Stimulated activated CD8-positive, alpha-beta memory T cell treated with anti-CD3 and anti-CD28 coated beads, Interleukin-12 subunit alpha, Interleukin-12 subunit beta, amount 100 ng/mL, for 24 hours (primary cell): ENCODE measurements around the gene DTNB.

ENCODE experiments used
- DNase-seq: peaks from one replicate; pipeline ENCODE4 v3.0.0-alpha.2; 2020; ENCODE audit errors: extremely low read depth

The DTNB gene

DNA sequence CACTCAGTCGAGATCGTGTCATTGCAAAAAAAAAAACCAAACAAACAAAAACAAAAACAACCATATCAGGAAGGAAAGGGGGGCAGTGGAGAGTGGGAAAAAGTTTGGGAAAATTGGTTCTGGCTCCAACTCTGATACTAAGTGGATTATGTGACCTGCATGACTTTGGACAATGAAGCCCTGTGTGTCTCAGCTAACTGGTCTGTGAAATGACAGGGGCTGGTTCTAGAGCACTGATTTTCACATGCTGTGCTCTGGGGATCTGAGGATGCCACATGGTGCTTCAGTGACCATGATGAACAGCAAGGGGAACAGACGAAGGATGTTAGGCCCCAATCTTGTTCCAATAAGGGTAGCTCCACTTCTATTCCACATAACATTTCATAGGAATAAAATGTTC is 174.2 kb downstream of the DTNB start:
- no peak for DNase-seq

DNA sequence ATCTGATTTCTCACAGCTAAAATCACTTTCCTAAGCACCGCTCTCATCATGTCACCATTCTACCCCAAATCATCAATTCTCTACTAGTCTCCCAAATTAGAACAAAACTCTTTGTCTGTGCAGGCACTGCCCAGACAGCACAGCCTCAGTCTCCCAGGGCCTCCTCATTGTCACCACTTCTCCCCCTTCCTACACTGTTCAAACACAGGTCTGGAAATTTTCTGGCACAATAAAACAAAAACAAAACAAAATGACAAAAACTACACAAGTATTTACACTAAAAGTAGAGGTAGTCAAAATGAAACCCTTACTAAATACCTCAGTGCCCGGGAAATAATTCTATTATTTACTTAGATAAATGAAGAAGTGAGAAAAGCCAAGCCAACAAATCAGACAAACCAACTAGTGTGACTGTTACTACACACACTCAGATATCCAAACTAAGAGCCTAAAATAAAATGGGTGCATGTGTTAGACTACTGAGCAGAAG is 175.4 kb downstream of the DTNB start:
- no peak for DNase-seq

DNA sequence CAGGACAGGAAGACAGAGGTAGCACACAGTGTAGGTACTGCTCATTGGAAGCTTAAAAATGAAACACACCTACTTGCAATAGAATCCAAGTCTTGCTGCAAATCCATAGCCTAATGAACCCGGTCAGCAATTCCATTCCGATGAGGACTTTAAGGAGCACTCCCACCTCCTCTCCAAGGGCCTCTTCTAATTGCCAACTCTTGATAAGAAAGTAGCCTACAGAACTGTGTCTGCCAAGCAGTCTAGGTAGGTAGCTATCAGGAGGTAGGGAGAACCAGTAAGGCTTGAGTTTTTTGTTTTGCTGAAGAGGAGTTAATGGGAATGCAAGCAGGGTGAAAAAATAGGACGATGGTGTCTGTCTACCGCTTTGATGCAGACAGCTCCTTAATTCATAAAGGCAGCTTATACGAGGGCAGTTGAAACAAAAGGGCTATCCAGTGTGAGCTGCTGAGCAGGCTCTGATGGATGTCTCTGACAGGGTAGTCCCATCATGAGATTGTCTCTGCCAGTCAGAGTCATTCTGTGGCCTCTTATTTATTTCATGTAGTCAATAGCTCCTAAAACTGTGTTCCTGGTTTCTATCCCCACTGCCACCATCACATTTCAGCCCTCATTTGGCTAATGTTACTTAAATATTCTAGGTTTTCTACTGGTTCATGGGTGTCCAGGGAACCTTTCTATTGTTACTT is 176.0 kb downstream of the DTNB start:
- no peak for DNase-seq

DNA sequence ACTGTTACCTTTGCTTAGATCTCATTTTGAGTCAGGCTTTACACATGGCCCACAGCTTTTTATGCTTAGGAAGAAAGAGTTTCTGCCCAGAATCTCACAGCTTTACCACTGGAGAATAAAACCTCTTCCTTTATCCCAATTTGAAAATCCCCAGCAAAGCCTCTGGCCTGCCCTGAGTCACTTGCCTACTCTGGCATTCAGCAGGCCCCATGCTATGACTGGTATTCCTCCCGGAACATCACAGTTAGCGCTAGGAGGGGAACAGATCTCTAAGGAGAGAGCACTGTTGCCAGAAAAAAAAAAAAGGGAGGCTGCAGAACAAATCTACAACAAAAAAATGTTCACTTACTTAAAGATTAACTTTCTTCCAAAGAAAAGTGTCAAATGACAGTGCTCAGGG is 178.8 kb downstream of the DTNB start:
- DNase-seq, result no peak

DNA sequence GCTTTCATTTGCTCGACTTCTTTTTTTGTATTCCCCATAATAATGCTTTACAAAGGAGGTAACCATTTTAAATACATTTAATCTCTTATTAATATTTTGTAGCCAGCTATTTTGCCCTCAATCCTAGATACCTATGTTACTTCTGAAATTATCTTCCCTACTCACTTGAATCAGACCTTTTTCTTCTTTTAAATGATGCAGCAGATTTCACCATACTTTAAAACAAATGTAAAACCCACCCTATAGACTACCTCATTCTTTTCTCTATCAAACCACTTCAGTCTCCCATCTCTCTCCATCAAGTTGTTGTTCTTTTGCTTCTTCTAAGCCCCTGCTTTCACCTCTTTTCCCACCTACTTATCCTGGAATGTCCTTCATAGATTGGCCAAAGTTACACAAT is 180.2 kb downstream of the DTNB start:
- DNase-seq, result no peak

DNA sequence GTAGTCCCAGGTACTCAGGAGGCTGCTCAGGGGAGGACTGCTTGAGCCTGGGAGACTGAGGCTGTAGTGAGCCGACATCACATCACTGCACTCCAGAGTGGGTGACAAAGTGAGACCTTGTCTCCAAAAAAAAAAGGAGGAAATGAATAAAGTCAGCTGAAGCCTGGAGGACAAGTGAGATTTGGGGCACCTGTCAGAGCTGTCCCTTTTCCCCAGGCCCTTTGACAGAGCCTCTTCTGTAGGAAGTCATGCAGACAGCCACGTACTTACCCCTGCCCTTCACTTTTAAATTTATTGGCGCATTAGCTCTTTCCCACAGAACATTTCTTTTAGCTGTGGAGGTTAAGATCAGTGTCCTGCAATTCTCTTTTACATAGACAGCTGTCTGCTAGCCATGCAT is 180.7 kb downstream of the DTNB start:
- no peak for DNase-seq

DNA sequence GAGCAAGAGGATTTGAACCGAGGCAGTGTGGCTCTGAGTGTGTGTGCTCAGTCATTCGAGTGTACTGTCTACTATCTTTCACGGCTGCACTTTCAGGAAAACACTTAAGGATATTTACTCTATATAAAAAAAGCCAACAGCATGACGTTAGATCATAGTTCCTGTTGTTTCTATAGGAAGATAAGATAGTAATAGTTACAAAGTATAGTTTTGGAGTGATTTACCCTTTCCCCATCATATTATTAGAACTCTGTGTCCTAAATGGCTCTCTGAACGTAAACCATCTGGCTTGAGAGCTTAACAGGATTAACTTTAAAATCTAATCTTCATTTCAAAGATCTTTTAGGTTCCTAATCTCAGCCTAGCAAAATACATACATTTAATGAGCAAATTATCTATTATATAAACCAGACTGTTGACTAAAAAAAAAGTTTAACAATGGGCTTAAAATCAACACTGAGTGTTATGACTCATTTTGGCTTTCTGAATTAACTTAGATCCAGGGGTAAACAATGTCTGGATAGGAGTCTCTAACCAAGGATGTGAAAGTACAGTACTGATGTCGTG is 181.3 kb downstream of the DTNB start:
- DNase-seq, result no peak

DNA sequence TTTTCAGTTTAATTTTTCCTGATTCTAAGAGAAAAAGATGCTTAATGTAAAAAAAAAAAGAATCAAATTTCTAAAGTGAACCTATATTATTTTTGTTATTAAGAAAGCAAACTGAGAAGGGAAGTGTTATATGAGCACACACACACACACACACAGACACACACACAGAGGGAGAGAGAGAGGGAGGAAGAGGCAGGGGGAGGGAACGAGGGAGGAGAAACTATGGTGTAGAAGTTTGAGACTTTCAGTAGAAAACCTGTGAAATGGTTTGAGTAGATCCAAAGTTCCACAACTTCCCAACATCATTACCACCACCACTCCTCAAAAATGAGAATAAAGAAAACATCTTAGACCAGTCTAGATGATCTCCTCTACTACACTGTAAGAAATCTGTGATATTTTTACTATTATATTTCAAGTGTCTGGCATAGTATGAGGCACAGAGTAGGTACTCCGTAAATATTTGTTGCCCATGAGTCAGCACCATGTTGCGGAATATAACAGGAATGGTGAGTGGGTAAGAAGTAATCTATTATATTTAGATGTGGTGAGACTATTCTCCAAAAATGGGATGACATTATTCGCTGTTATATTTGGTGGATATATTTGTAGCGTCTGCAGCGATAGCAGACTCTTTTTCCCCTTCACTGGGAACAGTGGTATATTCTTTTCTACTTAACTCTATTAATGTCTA is 182.2 kb downstream of the DTNB start:
- DNase-seq, result no peak

DNA sequence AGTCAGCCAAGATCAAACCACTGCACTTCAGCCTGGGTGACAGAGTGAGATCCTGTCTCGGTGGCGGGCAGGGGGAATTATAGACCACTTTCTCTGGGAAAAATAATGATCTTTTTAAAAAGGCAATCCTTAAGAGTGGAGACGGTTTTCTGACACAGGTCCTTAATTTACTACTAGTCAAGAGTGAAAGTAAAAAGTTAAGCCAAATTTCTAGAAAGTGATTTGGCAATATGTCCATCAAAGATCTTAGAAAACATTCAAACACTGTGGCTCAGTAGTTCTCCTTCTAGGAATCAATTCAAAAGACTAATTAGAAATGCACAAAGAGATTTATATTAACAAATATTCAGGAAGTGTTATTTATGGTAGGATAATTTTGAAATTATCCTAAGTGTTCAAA is 183.2 kb downstream of the DTNB start:
- no peak for DNase-seq

DNA sequence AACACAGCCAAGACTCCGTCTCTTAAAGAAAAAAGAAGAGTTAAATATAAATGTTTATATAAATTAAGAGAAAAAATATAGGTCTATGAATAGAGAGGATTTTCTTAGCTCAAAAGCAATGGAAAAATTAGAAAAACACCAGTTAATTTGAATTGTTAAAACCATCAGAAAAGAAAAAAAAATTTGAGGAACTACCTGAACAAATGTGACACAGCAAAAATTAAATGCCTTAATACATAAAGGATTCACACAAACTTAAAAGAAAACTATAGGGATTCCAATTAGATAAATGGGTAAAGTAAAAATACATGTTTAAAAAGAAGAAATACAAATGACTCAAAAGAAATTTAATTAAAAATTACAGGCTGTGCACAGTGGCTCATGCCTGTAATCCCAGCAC is 183.7 kb downstream of the DTNB start:
- DNase-seq, result no peak

DNA sequence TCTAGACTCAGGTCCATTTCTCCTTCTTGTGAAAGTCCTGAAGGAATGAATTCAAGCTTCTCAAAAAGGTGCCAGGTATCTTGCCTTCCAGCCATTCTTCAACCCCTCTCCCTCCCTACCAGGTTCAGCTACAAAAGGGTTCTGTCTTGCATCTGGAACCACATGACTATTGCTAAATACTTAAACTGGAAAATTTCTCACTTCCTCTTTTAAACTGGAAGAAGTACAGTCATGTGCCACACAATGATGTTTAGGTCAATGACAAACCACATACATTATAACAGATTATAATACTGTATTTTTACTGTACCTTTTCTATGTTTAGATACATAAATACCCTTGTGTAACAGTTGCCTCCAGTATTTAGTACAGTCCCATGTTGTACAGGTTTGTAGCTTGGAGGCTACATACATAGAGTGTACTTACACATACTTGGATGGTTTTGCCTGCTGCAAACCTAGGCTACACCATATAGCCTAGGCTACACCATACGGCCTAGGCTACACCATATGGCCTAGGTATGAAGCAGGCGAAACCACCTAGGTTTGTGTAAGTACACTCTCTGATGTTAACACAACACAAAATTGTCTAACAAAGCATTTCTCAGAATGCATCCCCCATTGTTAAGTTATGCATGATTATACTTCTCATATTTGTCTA is 189.6 kb downstream of the DTNB start:
- DNase-seq, result no peak

DNA sequence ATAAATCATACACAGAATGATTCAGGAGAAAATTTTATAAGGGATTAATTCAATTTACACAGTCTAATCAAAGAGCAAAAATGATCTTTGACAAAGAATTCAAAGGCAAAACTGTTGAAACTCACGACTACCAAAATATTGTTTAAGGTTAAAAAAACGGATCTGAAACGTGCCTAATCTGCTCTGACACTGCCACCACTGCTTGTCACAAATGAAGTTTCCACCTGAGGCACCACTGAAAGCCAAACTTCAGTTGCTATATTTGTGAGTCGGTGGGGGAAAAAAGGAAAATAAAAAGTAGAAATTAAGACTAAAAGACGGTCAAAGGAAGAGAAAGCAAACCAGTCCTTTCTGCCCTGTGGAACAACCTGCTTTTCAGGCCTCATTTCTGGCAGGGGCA is 191.0 kb downstream of the DTNB start:
- DNase-seq, result no peak

DNA sequence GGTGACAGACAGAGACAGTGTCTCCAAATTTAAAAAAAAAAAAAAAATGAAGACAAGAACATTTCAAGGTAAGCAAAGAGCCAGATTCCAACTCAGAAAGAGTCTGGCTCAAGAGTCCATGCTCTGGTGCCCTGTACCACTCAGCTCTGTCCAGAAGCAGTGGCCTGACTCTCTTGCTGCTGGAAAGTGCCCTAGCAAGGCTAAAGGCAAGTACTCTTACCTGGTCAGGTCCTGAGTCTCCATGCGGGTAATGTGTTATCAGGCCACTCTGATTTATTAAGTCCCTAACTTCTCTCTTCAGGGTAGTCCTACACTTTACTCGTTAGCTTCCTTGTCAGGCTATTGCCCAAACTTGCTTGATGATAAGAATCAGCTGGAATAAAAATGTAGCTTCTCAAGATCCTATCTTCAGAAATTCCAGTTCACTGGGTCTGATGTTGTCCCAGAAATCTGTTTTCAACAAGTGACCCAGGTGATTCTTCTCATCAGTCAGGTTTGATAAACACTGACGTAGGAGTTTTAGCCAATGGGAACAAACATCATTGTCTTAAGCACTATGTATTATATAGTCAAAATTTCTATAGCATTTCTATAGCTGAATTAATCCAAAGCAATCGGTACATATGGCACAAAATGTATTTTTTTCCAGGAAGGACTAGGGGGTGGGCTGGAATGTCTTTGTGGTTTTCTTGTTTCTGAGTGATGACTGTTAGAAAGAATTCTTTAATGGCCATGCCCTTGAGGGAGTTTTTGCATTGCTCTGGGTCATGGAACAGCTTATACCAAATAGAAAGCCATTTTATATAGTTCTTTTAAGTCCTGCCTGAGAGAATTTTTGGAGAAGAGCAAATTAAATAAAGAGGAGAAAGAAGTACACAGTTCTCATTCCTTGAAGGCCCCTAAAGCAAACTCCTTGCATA is 191.7 kb downstream of the DTNB start:
- no peak for DNase-seq

DNA sequence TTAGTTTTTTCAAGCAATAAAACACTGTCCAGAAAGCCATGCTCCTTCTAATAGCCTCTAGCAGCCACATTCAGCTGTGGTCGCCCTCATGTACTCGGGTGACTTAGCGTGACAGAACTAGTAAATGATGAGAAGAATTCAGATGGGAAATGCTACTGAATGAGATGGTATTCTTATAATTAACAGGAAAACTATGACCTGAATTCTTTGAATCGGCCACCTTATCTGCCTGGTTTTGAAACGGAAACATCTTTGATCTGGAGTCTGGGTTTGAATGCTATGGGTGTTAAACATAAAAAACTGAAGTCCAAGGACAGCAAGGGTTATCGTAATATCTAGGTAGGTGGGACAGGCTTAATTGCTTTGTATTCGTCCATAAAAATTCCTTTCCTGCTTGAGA is 192.8 kb downstream of the DTNB start:
- DNase-seq, result no peak

DNA sequence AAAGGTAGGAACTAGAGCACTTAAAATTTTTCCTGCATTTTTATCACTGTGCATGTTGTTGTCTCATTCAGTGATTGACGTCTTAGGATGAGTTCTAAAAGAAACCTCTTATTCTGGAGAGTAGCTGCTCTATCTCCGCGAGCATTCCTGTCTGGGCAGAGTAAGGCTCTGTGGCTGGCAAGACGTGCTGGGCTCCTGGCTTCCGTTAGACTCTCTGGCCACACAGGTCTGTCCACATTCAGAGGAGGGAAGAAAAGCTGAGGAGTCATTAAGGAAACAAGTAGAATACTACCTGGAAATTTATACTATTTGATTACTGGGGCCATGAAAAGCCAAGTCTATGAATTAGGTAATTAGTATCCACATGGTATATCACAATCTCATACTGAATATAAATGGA is 193.6 kb downstream of the DTNB start:
- no peak for DNase-seq

DNA sequence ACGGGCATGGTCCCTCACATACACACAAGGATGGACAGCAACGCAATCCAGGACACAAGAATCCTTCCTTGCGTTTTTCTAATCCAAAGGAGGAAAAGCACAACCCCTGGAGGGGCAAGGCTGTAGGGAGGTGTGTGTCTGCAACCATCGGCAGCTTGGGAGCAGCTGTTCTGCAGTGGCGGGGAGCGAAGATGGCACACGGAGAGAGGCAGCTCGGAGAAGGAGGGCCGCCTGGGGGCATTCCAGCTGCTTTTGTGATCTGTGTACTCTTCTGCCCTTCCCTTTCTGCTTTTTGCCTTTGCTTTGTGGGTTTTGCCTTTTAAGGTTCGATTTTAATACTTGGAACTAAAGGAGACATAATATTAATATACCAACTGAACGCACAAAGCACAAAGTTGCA is 194.6 kb downstream of the DTNB start:
- no peak for DNase-seq

DNA sequence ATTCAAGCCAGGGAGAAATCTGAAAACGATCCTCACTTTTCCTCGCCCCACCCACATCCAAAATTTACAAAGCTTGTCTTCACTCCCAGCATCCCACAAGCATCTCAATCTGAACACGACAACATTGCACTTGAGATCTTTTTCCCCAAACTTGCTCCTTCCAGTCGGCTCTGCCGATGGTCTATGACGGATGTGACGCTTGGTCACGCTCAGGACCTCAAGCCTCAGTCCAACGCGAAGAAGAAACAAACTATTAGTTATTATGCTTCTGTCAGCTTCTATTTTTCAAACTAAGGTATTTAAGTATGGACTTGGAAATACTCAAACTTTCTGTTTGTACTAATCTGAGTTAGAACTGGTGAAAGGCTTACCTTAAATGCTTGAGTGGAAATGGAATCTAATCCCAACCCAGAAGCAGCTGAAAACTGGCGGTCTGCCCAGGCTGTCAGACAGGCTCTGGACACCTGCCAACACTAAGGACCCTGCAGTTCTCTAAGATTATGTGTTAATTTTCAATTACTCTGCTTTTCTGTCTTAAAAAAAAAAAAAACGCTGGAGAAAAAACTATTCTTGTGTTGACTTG is 199.5 kb downstream of the DTNB start:
- no peak for DNase-seq

DNA sequence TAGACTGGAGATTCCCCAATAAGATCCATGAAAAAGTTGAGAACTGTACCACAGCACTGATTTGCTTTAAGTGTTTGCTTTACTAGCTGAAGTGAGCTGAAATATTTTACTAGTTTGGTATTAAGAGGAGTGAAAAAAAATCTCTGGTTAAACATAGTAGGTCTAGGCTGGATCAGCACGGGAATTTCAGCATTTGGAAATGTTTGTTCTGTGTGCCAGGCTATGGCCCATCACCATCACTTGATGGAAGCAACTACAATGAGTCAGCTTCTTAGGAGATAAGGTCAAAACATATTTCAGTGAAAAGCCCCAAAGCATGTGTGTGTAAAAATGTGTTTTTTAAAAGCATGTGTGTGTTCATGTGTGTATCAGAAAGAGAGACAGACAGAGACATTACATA is 200.2 kb downstream of the DTNB start:
- no peak for DNase-seq

DNA sequence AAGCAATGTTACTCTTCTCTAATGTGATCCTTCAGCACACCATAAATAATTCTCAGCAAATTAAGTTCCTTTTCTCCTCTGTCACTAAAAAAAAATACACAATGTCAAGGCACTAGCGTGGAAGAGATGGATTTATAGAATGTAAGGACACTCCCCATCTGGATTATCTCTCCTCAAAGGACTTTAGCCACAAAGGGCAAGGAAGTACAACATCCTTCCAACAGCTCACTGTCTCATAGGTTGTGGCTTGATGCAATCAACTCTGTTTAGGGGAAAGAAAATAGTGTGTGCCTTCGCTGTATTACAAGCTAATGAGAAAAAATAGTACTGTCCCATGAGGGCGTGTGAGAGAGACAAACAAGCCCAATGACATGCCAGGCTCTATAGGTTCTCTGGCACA is 202.6 kb downstream of the DTNB start:
- DNase-seq, result no peak

DNA sequence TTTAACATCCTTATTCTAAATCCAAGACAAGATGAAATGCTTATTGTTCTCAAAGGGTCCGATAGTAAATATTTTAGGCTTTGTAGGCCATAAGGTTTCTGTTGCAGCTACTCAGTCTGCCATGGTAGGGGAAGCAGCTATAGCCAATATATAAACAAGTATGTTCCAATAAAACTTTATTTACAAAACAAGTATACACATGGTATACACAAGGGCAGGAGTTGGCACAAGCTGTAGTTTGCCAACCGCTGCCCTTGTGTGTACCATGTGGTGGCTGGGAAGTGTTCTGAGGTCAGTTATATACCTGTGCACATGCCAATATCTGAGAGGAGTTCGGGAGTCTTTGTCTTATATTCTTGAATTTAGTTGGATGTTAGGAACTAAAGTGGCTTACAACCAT is 205.6 kb downstream of the DTNB start:
- DNase-seq, result no peak

DNA sequence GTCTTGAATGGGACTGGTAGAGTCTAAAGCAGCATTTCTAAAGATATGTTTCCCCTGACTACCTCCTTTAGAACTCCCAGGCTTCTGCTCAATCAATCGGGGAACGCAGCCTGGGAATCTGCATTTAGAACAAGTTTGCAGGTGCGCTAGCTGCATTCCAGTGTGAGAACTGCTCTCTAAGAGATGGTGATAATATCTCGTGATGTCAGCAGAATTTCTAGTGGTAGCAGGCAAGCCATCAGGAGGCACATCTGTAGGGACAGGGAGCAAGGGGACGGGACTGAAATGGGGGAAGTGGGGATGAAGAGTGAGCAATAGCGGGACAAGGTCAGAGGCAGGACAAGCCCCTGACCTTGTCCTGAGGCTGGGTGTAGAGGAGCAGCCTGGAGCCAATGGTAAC is 211.4 kb downstream of the DTNB start:
- DNase-seq, result no peak
